Dedifferentiated amniotic fluid mesenchymal stem cell (primary cell): ENCODE results near the gene ECI1.
"Not testable (repeated sequence)": the region's sequence is repeated elsewhere in the genome, so short reads cannot be mapped to it uniquely, and the experiment has no call there.

ENCODE experiments used
- DNase-seq: peaks from one replicate; pipeline ENCODE4 v3.0.0-alpha.2; 2016; ENCODE audit errors: extremely low spot score

The ECI1 gene

GRCh38 chr16:2278956-2279800, 27.8 kb upstream of the ECI1 start:
- no peak for DNase-seq

DNA sequence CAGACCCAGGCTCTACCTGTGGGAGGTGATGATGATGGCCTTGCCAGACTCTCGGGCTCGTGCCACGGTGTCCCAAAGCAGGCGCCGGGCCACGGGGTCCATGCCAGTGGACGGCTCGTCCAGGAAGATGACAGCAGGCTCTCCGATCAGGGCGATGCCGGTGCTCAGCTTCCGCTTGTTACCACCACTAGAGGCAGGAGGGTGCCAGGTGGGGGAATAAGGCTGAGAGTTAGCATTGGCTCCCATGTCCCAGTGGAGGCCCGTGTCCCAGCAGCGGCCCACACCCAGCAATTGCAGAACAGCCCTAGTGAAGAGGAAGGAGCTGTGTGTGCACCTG, 26.9 kb upstream of the ECI1 start:
- no peak for DNase-seq

- no peak for DNase-seq
Observed at GRCh38 chr16:2277466-2278271, 26.3 kb upstream of the ECI1 start.

GRCh38 chr16:2276368-2277195, 25.2 kb upstream of the ECI1 start:
- no peak for DNase-seq

DNA sequence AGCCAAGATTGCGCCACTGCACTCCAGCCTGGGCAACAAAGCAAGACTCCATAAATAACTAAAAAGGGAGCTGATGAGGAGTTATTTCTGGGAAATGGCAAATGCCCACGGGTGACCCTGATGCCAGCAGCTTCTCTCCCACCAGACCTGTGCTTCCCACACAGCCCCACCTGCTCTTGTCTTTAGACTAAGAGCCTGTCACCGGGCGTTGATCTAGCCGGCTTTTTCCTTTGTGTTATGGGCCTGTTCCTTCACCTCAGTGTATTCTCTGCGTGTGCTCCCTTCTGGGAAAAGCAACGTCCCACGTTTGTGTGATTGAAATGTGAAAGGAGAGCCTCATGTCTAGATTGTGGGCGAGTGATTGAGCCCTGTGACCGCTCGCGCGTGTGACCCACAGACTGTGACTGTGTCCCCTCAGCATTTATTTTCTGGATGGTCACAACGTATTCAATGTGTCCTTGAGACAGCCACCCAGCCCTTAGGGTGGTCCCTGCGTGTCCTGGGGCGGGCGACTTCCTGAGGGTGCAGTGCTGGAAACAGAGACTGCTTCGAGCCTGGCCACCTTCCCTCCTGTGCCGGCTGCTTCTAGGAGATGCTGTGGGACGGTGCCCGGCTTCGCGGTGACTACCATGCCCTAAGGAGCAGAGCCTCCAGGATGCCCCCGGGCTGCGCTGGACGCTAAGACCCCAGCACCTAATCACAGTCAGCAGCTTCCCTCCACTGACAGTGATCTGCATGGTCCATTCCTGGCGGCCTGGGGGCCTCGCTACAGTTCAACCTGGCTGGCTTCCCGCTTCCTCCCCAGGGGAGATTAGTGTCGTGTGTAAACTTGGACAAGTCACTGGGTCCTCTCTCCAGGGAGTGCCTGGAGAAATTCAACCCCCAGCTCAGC, 24.3 kb upstream of the ECI1 start:
- DNase-seq, result no peak

- no peak for DNase-seq
Observed at GRCh38 chr16:2273931-2274330, 22.5 kb upstream of the ECI1 start.

- no peak for DNase-seq
Observed at GRCh38 chr16:2273484-2273883, 22.1 kb upstream of the ECI1 start.

DNA sequence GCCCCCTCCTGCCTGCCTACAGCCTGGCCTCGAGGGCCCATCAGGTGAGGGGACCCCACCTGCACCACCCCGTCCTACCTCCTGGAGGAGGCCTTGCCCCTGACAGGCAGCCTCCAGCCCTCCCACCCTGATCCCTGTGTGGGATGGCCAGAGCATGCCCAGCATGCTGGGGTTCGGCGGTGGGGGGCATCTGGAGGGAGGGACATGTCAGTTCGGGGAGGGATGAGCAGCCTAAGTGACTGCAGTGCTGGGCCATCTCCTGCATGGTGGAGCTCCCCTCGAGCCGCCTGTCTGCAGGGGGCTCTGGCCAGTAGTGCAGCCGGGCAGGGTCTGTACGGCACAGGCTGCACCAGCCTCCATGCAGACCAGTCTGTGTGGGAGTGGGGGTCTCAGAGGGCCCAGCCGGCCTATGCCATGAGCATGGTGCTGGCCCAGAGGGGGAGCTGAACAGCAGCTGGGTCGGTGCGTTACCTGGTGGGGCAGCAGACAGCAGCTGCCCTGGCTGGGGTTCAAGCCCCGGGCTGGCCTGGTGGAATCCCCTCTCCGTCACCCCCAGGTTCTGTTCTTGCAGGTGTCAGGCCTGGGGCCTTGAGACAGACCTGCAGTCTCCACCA, 20.6 kb upstream of the ECI1 start:
- DNase-seq, result no peak

- DNase-seq, result no peak
Observed at GRCh38 chr16:2270588-2271470, 19.4 kb upstream of the ECI1 start.

- DNase-seq, result no peak
Observed at GRCh38 chr16:2270070-2270462, 18.7 kb upstream of the ECI1 start.

DNA sequence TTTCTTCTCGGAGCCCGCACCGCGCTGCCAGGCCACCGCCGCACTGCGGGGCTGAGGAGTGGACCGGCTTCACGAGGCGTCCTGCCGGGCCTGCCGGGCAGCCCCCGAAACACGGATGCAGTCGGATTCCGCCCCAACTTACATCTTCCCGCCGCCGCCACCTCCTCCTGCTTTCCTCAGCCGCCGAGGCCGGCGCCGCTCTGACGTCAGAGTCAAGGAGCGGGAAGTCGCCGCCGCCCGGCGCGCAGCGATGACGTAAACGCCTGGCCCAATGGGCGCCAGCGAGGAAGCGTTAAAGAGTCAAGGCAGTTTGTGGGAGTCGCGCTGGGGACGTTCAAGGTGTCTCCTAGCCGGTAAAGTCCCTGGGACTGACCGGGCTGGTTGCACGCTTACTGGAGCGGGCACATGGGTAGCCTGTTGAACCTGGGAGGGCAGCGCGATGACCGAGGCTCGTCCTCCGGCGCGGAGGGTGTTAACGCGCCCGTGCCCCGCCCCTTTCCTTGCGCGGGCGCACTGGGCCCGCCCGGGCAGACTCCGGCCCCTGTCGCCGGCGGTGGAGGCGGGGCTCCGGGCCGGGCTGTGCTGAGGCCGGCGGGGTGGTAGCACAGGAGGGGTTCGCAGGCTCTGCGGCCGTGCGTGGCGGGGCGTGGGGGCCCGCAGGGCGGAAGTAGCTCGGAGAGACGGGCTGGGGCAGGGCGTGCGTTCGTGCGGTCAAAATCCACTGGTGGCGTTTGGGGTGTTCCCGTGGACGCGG, 16.7 kb upstream of the ECI1 start, which contains the start of gene RNPS1:
Gene RNPS1, minus strand, starts transcription at position 214 of the 754 bp plus-strand sequence. CDS start 3,483 bp downstream, outside the sequence.
- DNase-seq, result peak; percentile 93

DNA sequence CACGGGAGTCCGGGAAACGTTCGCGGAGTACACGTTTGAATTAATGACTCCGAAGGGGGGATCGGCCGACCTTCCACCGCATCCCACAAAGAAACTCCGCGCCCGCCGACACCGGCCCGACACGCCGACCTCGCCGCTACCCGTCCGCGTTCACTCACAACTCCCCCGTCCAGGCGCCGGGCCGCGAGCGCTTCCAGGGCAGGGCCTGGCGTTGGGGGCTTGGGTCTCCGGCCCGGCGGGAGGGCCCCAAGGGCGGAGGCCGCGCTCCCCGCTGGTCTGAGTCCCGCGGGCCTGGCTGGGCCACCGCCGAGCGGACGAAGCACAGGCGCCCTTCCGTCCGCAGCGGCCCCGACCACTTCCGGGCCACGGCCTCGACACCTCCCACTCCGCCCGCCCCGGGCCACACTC, 16.1 kb upstream of the ECI1 start:
- not testable (repeated sequence) for DNase-seq

- peak; percentile 29 for DNase-seq
Observed at GRCh38 chr16:2266887-2267286, 15.5 kb upstream of the ECI1 start.

DNA sequence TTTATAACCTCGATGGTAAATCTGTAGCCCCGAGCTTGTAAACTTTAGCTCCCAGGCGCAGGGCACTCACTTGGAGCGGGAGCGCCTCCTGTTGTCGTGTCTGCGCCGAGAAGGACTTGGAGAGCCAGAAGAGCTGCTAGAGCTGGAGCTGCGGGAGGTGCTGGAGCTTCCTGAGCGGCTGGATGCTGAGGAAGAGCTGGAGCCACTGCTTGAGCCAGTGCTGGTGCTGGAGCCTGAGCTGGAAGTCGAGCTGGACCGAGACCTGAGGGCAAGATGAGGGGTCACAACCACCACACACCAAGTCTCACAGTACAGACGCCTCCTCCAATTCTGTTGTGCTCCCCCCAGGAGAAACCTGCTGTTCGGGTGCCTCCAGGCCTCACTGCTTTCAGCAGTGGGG, 11.6 kb upstream of the ECI1 start:
- DNase-seq, result not testable (repeated sequence)

- DNase-seq, result no peak
Observed at GRCh38 chr16:2260250-2260649, 8.9 kb upstream of the ECI1 start.

DNA sequence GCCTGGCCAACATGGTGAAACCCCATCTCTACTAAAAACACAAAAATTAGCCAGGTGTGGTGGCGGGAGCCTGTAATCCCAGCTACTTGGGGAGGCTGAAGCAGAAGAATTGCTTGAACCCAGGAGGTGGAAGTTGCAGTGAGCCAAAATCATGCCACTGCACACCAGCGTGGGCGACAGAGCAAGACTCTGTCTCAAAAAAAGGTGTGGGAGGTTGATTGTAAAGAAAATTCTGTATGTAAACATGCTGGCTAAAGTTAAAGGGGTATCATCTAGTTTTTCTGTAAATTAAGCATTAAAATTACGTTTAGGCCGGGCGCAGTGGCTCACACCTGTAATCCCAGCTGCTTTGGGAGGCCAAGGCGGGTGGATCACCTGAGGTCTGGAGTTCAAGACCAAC, 7.1 kb upstream of the ECI1 start:
- not testable (repeated sequence) for DNase-seq

- DNase-seq, result no peak
Observed at GRCh38 chr16:2257726-2258125, 6.3 kb upstream of the ECI1 start.

DNA sequence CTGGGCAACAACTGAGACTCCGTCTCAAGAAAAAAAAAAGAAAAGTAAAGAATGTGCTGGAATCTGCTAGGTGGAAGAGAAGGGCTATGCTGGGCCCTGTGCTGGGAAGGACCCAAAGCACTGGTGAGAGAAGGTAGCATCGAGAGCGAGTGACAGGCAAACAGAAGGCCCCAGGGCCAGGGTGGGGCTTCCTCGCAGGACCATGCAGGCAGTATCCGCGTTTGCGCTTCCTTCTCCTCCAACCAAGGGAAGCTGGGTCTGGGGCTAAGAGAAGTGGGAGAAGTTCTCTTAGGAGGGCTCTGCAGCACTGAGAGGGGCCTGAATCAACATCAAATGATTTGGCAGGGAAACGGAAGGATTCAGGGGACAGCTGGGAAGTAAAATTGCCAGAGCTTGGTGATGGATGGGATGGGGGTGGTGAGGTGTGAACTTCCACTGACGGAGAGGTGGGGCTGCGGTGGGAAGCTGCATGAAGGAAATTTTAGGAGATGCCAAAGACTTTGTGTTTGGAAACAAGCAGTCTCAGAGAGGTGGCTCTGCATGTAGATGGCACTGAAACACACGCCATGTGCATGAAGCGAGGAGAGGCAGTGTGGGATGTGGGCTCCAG, 5.2 kb upstream of the ECI1 start:
- DNase-seq, result no peak
